HG03064 (cell line): ENCODE data around the gene R3HDM2.

Source experiments
- ATAC-seq: cut with Tn5 transposase; IDR thresholded peaks from one replicate; pipeline ENCODE4 v1.9.1; 2021; ENCODE audit warnings: low read depth; ENCODE audit not compliant: unreplicated experiment

Gene R3HDM2

GRCh38 chr12:57208631-57209282 is 222.1 kb downstream of the R3HDM2 start:
- no peak for ATAC-seq

GRCh38 chr12:57207731-57208630 is 222.9 kb downstream of the R3HDM2 start:
- ATAC-seq: no peak

DNA sequence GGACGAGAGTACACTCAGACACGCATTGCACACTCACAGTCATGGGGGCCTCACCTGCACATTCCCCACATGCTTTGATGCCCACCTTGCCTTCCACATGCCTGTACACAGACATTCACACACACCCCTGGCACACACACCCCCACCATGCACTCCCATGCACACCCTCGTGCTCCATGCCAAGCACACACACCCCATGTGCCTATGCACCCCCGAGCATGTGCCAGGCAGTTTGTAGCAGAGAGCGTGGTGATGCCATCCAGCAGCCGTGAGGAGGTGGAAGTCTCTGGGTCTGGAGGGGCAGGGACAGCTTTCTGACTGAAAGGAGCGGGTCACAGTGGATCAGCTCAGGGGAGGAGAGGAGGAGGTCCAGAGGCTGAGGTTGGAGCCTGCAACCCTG is 224.9 kb downstream of the R3HDM2 start:
- no peak for ATAC-seq

DNA sequence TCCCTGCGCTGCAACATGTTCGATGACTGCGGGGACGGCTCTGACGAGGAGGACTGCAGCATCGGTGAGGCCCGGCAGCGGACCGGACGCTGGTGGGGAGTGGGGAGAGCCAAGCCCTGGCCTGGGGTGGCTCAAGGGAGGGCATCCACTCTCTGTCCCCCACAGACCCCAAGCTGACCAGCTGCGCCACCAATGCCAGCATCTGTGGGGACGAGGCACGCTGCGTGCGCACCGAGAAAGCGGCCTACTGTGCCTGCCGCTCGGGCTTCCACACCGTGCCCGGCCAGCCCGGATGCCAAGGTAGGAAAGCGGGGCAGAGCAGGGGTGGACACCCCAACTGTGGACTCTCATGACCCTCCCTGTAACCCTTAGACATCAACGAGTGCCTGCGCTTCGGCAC is 225.7 kb downstream of the R3HDM2 start:
- ATAC-seq: no peak

DNA sequence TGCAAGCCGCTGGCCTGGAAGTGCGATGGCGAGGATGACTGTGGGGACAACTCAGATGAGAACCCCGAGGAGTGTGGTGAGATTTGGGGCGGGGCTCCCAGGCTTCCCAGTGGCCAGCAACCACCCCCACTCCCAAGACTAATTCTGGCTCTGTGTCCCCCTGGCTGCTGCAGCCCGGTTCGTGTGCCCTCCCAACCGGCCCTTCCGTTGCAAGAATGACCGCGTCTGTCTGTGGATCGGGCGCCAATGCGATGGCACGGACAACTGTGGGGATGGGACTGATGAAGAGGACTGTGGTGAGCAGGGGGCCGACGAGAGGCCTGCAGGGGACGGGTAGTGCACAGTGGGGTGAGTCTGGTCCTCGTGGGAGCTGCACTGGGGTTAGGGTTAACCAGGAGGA is 226.4 kb downstream of the R3HDM2 start:
- ATAC-seq: no peak

- no peak for ATAC-seq
Observed at GRCh38 chr12:57203791-57204190, 227.1 kb downstream of the R3HDM2 start.
